Liver (tissue), 9 donors: ENCODE measurements around the gene GLT1D1. TPM values are rescaled to one million over a fixed set of nuclear protein-coding genes. Genes with fewer than 3 reads are reported as not detected.

Experiments used
- DNase-seq: peaks from one replicate; pipeline ENCODE4 v3.0.0-alpha.2; 2017; ENCODE audit warnings: low spot score
- H3K27ac ChIP-seq, 2 donors: one replicate each; pipeline ENCODE4 v1.7.0; 2013; ENCODE audit warnings: inconsistent platforms in 2 of 2, low read length in 2 of 2, control low read depth in 1 of 2, low read depth in 1 of 2, mild to moderate bottlenecking in 1 of 2
- H3K27me3 ChIP-seq, 4 donors: one replicate each; pipeline versions ENCODE4 v1.6.1 to v1.7.0; 2013; ENCODE audit warnings: low read length in 3 of 4, inconsistent platforms in 1 of 4, mild to moderate bottlenecking in 1 of 4, moderate library complexity in 1 of 4; ENCODE audit not compliant: control insufficient read depth in 4 of 4, insufficient read depth in 4 of 4
- H3K36me3 ChIP-seq, 4 donors: one replicate each; pipeline versions ENCODE4 v1.6.1 to v1.7.0; 2013; ENCODE audit warnings: low read length in 3 of 4, mild to moderate bottlenecking in 3 of 4, low read depth in 1 of 4, moderate library complexity in 1 of 4; ENCODE audit not compliant: control insufficient read depth in 4 of 4, insufficient read depth in 3 of 4
- H3K4me1 ChIP-seq, 4 donors: one replicate each; pipeline versions ENCODE4 v1.6.1 to v1.7.0; 2013; ENCODE audit warnings: low read length in 3 of 4, mild to moderate bottlenecking in 3 of 4, moderate library complexity in 1 of 4; ENCODE audit not compliant: control insufficient read depth in 4 of 4, insufficient read depth in 4 of 4
- H3K4me3 ChIP-seq, 3 donors: one replicate each; pipeline versions ENCODE4 v1.6.1 to v1.7.0; 2013; ENCODE audit warnings: low read length in 3 of 3, control low read depth in 1 of 3, low read depth in 1 of 3, mild to moderate bottlenecking in 1 of 3
- H3K9ac ChIP-seq, 2 donors: one replicate each; pipeline ENCODE4 v1.7.0; 2013; ENCODE audit warnings: low read length in 2 of 2, mild to moderate bottlenecking in 2 of 2, moderate library complexity in 2 of 2, control low read depth in 1 of 2, low read depth in 1 of 2
- H3K9me3 ChIP-seq, 4 donors: one replicate each; pipeline versions ENCODE4 v1.6.1 to v1.7.0; 2013; ENCODE audit warnings: low read length in 3 of 4; ENCODE audit not compliant: control insufficient read depth in 4 of 4
- ATF3 ChIP-seq: IDR thresholded peaks from 2 replicates; pipeline ENCODE4 v1.6.1; 2016; ENCODE audit warnings: antibody characterized with exemption
- CTCF ChIP-seq: fragments of 150-350 bp; IDR thresholded peaks from 2 replicates; pipeline ENCODE4 v1.5.1; 2017; ENCODE audit warnings: improper control_type of control experiment, low read depth, low read length; ENCODE audit not compliant: missing input control
- EGR1 ChIP-seq, 2 donors: IDR thresholded peaks; 2 replicates each; pipeline ENCODE4 v1.6.1; 2016 to 2018; ENCODE audit warnings: antibody characterized with exemption in 2 of 2, low read depth in 2 of 2
- FOXA1 ChIP-seq: IDR thresholded peaks from 2 replicates; pipeline ENCODE4 v1.6.1; 2016; ENCODE audit warnings: antibody characterized with exemption
- FOXA2 ChIP-seq: IDR thresholded peaks from 2 replicates; pipeline ENCODE4 v1.6.1; 2016; ENCODE audit warnings: antibody characterized with exemption
- GABPA ChIP-seq, 2 donors: IDR thresholded peaks in 1 of 2; conservative IDR thresholded peaks in 1 of 2; 2 replicates each; pipeline ENCODE4 v1.6.1; 2016; ENCODE audit warnings: antibody characterized with exemption in 2 of 2, mild to moderate bottlenecking in 1 of 2, moderate library complexity in 1 of 2
- HNF4A ChIP-seq, 2 donors: conservative IDR thresholded peaks; 2 replicates each; pipeline ENCODE4 v1.6.1; 2016; ENCODE audit warnings: antibody characterized with exemption in 2 of 2, mild to moderate bottlenecking in 2 of 2
- JUND ChIP-seq, 2 donors: IDR thresholded peaks; 2 replicates each; pipeline ENCODE4 v1.6.1; 2016; ENCODE audit warnings: antibody characterized with exemption in 2 of 2
- NR2F2 ChIP-seq: IDR thresholded peaks from 2 replicates; pipeline ENCODE4 v1.6.1; 2016; ENCODE audit warnings: antibody characterized with exemption
- RAD21 ChIP-seq, 2 donors: IDR thresholded peaks; 2 replicates each; pipeline ENCODE4 v1.6.1; 2016; ENCODE audit warnings: antibody characterized with exemption in 2 of 2, mild to moderate bottlenecking in 2 of 2
- REST ChIP-seq: IDR thresholded peaks from 2 replicates; pipeline ENCODE4 v1.6.1; 2016; ENCODE audit warnings: antibody characterized with exemption, mild to moderate bottlenecking
- RXRA ChIP-seq, 2 donors: IDR thresholded peaks; 2 replicates each; pipeline ENCODE4 v1.6.1; 2017 to 2018; ENCODE audit warnings: antibody characterized with exemption in 2 of 2, mild to moderate bottlenecking in 1 of 2
- SP1 ChIP-seq: IDR thresholded peaks from 2 replicates; pipeline ENCODE4 v1.6.1; 2018; ENCODE audit warnings: antibody characterized with exemption, mild to moderate bottlenecking
- TAF1 ChIP-seq: conservative IDR thresholded peaks from 2 replicates; pipeline ENCODE4 v1.6.1; 2016; ENCODE audit warnings: antibody characterized with exemption, mild to moderate bottlenecking
- YY1 ChIP-seq: IDR thresholded peaks from 2 replicates; pipeline ENCODE4 v1.6.1; 2016; ENCODE audit warnings: antibody characterized with exemption, mild to moderate bottlenecking
- ZBTB33 ChIP-seq: IDR thresholded peaks from 2 replicates; pipeline ENCODE4 v1.6.1; 2016; ENCODE audit warnings: antibody characterized with exemption
- WGBS: extraction: QIAGEN DNeasy Blood & Tissue Kit; methylation state at CpG from one replicate; pipeline ENCODE4 v1.1.7; 2013; 5-methylcytosine and 5-hydroxymethylcytosine counted together
- polyA plus RNA-seq, 2 donors: library from polyadenylated mRNA; stranded (reverse) in 1 of 2; unstranded in 1 of 2; fragments of 200-250 nt in 1 of 2; fragments of >200 nt in 1 of 2; fragmentation: Nextera tagmentation in 1 of 2; extraction: Ambion mirVana in 1 of 2; gene quantifications; one replicate each; pipeline versions ENCODE4 v1.2.1 to v1.2.3, GENCODE V29; 2013 to 2015
- total RNA-seq, 2 donors: library from RNA; depleted of rRNA; stranded (reverse); fragments of >200 nt; gene quantifications; one replicate each; pipeline ENCODE4 v1.2.3, GENCODE V29; 2014
- donor health status: healthy.
- donor health status: healthy.
- donor health status: healthy.
- donor health status: healthy.
- donor health status: healthy.

The GLT1D1 gene
- total and polyA plus RNA-seq, 4 donors = 10.4 to 17.7 (median 13.9) TPM

- Histone ChIP-seq H3K36me3 (no peaks in the 10 kb centered on the region), H3K9me3 (no peaks in the 10 kb centered on the region), H3K9ac (no peak overlapping the region), H3K27me3 (no peaks in the 10 kb centered on the region), H3K27ac (no peak overlapping the region), H3K4me3 (no peak overlapping the region), H3K4me1 (no peaks in the 10 kb centered on the region)
- no peak for DNase-seq
- WGBS = 64% methylated on average over 8 of the region's 8 CpGs
- TF ChIP-seq ZBTB33 = no peak
- TF ChIP-seq CTCF = no peak
- no peak for TF ChIP-seq JUND (IDR thresholded peaks at IDR 0.05)
- TF ChIP-seq SP1 = no peak
- TF ChIP-seq FOXA2 = no peak
- TF ChIP-seq HNF4A (conservative IDR thresholded peaks at IDR 0.05) = no peak
- TF ChIP-seq EGR1 (IDR thresholded peaks at IDR 0.05; ENCODE audit: low read depth in 2 of 2) = no peak
- no peak for TF ChIP-seq FOXA1
- TF ChIP-seq ATF3 = no peak
- no peak for TF ChIP-seq TAF1
- TF ChIP-seq RXRA (IDR thresholded peaks at IDR 0.05) = no peak
- no peak for TF ChIP-seq RAD21 (IDR thresholded peaks at IDR 0.05)
These were observed 12.3 kb upstream of the GLT1D1 start for GRCh38 chr12:128840862-128841468.

- no peak overlapping the region for H3K4me3 ChIP-seq
- no peaks in the 10 kb centered on the region for H3K4me1 ChIP-seq
- WGBS = 94% methylated on average over 11 of the region's 11 CpGs
- H3K9ac ChIP-seq = no peak overlapping the region
- H3K27me3 ChIP-seq = no peaks in the 10 kb centered on the region
- DNase-seq = no peak
- no peak overlapping the region for H3K27ac ChIP-seq
- no peaks in the 10 kb centered on the region for H3K9me3 ChIP-seq
- no peaks in the 10 kb centered on the region for H3K36me3 ChIP-seq
- TF ChIP-seq SP1 = no peak
- no peak for TF ChIP-seq JUND (IDR thresholded peaks at IDR 0.05)
- TF ChIP-seq HNF4A (conservative IDR thresholded peaks at IDR 0.05) = no peak
- no peak for TF ChIP-seq YY1
- no peak for TF ChIP-seq GABPA (IDR thresholded peaks at IDR 0.05 in 1 of 2, conservative IDR thresholded peaks at IDR 0.05 in 1 of 2)
- no peak for TF ChIP-seq TAF1
- no peak for TF ChIP-seq RAD21 (IDR thresholded peaks at IDR 0.05)
- no peak for TF ChIP-seq REST
- TF ChIP-seq NR2F2 = no peak
- TF ChIP-seq FOXA2 = no peak
- no peak for TF ChIP-seq CTCF
These were observed 10.7 kb upstream of the GLT1D1 start for GRCh38 chr12:128842579-128842978.
